Activated T-cell treated with anti-CD3 and anti-CD28 coated beads, Interleukin-2, amount 50 U/mL, for 72 hours (primary cell): Measurements from ENCODE around the gene HSPB6. TPM values are rescaled to one million over a fixed set of nuclear protein-coding genes. Genes with fewer than 3 reads are reported as not detected.
A peak's percentile ranks its signal among the peaks of the same experiment; 100 is the strongest.
"Not testable (repeated sequence)": the region's sequence is repeated elsewhere in the genome, so short reads cannot be mapped to it uniquely, and the experiment has no call there.

Source experiments
- ATAC-seq, 2 donors: fragments of 150-1000 bp; cut with Tn5 transposase; replicated peaks in 1 of 2; 2 replicates each; pipeline ENCODE4 v1.10.0; 2021; ENCODE audit warnings: moderate library complexity in 2 of 2, mild to moderate bottlenecking in 1 of 2
- DNase-seq, 2 donors: peaks; one replicate each; pipeline ENCODE4 v3.0.0; 2021 to 2022; ENCODE audit warnings: mixed read lengths in 1 of 2
- H3K27ac Mint-ChIP-seq: one replicate; pipeline ENCODE4 v1.8.0; 2022; ENCODE audit warnings: mild to moderate bottlenecking, moderate library complexity, mixed read lengths
- H3K27me3 Mint-ChIP-seq: one replicate; pipeline ENCODE4 v1.8.0; 2022; ENCODE audit warnings: low read depth, mixed read lengths
- H3K36me3 Mint-ChIP-seq, 2 donors: one replicate each; pipeline ENCODE4 v1.8.0; 2022; ENCODE audit warnings: mixed read lengths in 2 of 2, mild to moderate bottlenecking in 1 of 2; ENCODE audit not compliant: insufficient read depth in 2 of 2
- H3K4me1 Mint-ChIP-seq: one replicate; pipeline ENCODE4 v1.8.0; 2022; ENCODE audit warnings: low read depth, mixed read lengths
- H3K4me3 Mint-ChIP-seq, 2 donors: one replicate each; pipeline ENCODE4 v1.8.0; 2022; ENCODE audit warnings: mild to moderate bottlenecking in 2 of 2, mixed read lengths in 2 of 2, moderate library complexity in 2 of 2
- H3K9me3 Mint-ChIP-seq, 2 donors: one replicate each; pipeline ENCODE4 v1.8.0; 2022; ENCODE audit warnings: mixed read lengths in 2 of 2
- total RNA-seq, 2 donors: library from RNA; stranded (reverse); gene quantifications; one replicate each; pipeline ENCODE4 v1.2.3, GENCODE V29; 2022

The HSPB6 gene
- total RNA-seq, 2 donors from 2014 or later, result 1.4 to 2.4 TPM

DNA sequence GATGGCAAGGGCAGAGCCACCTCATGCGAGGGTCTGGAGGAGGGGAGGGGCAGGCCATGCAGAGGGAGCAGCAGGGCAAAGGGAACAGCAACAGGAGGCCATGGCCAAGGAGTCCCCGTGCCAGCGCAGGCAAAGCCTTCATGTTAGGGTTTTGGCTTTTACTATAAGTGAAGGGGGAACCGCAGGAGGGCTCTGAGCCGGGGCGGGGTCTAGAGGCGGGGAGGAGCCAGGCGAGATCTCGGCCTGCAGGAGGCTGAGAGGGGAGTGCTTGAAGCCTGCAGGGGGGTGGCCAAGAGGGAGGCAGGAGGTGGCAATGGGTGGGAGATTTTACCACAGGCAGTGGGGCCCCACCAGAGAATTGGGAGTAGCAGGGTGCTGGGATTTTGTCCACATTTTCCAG lies 24.8 kb upstream of the HSPB6 start:
- peaks cover 4% of the 10 kb centered on the region for H3K4me1 Mint-ChIP-seq
- H3K27ac Mint-ChIP-seq, result no peak overlapping the region
- ATAC-seq (no peak), DNase-seq (no peak)
- H3K36me3 Mint-ChIP-seq, result peaks cover 0 to 3% of the 10 kb centered on the region in 2 donors
- H3K27me3 Mint-ChIP-seq, result no peaks in the 10 kb centered on the region
- no peak overlapping the region for H3K4me3 Mint-ChIP-seq
- no peaks in the 10 kb centered on the region for H3K9me3 Mint-ChIP-seq

DNA sequence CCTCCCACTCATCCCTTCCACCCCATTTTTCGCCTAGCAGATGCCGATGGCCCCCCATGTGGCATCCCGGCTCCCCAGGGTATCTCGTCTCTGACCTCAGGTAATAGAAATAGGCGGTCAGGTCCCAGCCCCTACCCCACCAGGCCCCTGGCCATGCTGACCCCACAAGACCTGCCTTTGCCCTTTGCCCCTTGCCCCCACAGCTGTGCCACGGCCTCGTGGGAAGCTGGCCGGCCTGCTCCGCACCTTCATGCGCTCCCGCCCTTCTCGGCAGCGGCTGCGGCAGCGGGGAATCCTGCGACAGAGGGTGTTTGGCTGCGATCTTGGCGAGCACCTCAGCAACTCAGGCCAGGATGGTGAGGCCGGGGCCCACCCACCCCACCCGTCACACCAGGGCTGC lies 23.9 kb upstream of the HSPB6 start:
- Mint-ChIP-seq H3K4me3 (no peak overlapping the region), H3K4me1 (peaks cover 14% of the 10 kb centered on the region), H3K36me3 (peaks cover 0 to 3% of the 10 kb centered on the region in 2 donors), H3K9me3 (no peaks in the 10 kb centered on the region), H3K27me3 (no peaks in the 10 kb centered on the region), H3K27ac (no peak overlapping the region)
- ATAC-seq, result no peak
- no peak for DNase-seq

- H3K27me3 Mint-ChIP-seq, result no peaks in the 10 kb centered on the region
- ATAC-seq (no peak), DNase-seq (no peak)
- peaks cover 14% of the 10 kb centered on the region for H3K4me1 Mint-ChIP-seq
- peaks cover 0 to 3% of the 10 kb centered on the region in 2 donors for H3K36me3 Mint-ChIP-seq
- H3K27ac Mint-ChIP-seq, result no peak overlapping the region
- no peak overlapping the region for H3K4me3 Mint-ChIP-seq
- no peaks in the 10 kb centered on the region for H3K9me3 Mint-ChIP-seq
Measured at GRCh38 chr19:35780058-35780457, 23.2 kb upstream of the HSPB6 start.

DNA sequence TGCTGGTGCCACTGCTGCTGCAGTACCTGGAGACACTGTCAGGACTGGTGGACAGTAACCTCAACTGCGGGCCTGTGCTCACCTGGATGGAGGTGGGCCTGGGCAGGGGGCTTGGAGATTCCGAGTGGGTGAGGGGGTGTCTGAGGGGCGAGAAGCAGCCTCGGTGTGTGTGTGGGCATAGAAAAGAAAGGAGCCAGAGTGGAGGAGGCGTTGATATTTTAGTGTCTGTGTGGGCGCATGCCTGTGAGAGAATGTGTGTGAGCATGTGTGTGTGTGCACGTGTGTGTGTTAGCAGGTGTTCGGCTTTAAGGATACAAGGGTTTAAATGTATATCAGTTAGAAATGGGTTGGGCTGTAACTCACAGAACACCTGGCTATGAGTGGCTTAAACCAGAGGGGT lies 22.2 kb upstream of the HSPB6 start:
- ATAC-seq (no peak), DNase-seq (no peak)
- Mint-ChIP-seq H3K27ac (no peak overlapping the region), H3K9me3 (no peaks in the 10 kb centered on the region), H3K36me3 (peaks cover 0 to 3% of the 10 kb centered on the region in 2 donors), H3K4me3 (no peak overlapping the region), H3K27me3 (no peaks in the 10 kb centered on the region), H3K4me1 (peaks cover 21% of the 10 kb centered on the region)

- H3K27me3 Mint-ChIP-seq, result no peaks in the 10 kb centered on the region
- no peak overlapping the region for H3K27ac Mint-ChIP-seq
- H3K36me3 Mint-ChIP-seq, result peaks cover 0 to 3% of the 10 kb centered on the region in 2 donors
- no peak overlapping the region for H3K4me3 Mint-ChIP-seq
- peaks cover 21% of the 10 kb centered on the region for H3K4me1 Mint-ChIP-seq
- no peaks in the 10 kb centered on the region for H3K9me3 Mint-ChIP-seq
- ATAC-seq, result no peak
- no peak for DNase-seq
Measured at GRCh38 chr19:35777961-35778360, 21.1 kb upstream of the HSPB6 start.

GRCh38 chr19:35777086-35777841 lies 20.4 kb upstream of the HSPB6 start:
- Mint-ChIP-seq H3K27ac (no peak overlapping the region), H3K4me3 (peak overlapping the region; percentile 4 to 89), H3K9me3 (no peaks in the 10 kb centered on the region), H3K36me3 (no peaks in the 10 kb centered on the region), H3K4me1 (peaks cover 21% of the 10 kb centered on the region), H3K27me3 (no peaks in the 10 kb centered on the region)
- ATAC-seq, result no peak
- no peak for DNase-seq

DNA sequence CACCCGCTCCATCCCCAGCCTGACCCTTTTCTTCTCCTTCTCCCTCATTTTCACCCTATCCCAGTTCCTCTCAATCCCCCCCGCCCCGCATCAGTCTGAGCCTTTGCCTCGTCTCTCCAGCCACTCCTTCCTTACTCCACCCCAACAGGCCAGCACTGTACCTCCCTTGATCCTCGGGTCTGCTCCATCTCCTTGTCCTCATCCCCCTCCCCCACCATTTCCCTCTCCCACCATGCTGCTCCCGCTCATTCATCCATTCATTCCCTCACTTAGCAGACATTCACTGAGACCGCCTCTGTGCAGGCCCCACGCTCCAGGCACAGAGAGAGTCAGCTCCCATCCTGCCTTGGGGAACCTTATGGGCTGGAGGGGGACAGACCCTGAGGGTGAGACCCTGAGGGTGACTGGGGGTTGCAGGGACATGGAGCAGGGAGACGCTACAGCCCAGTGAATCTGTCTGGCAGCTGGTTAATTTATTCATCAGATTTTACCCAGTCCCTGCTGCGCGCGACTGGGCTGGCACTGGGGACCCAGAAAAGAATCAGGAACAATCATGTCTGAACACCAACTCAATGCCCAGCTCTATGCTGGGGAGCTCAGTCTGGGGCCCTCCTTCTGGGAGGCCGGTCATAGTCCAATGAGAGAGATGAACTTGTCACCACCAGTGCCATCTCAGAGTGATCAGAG lies 19.4 kb upstream of the HSPB6 start:
- no peaks in the 10 kb centered on the region for H3K9me3 Mint-ChIP-seq
- DNase-seq, result no peak
- H3K27ac Mint-ChIP-seq, result no peak overlapping the region
- no peaks in the 10 kb centered on the region for H3K36me3 Mint-ChIP-seq
- peaks cover 21% of the 10 kb centered on the region for H3K4me1 Mint-ChIP-seq
- H3K27me3 Mint-ChIP-seq, result no peaks in the 10 kb centered on the region
- no peak for ATAC-seq
- H3K4me3 Mint-ChIP-seq, result peak overlapping the region; percentile 89 to 95

- Mint-ChIP-seq H3K4me3 (peak within 1 kb of the TSS; percentile 89 to 95), H3K4me1 (peaks cover 21% of the 10 kb centered on the region), H3K9me3 (no peaks in the 10 kb centered on the region), H3K27me3 (no peaks in the 10 kb centered on the region), H3K27ac (peak within 1 kb of the TSS; percentile 90), H3K36me3 (no peaks in the 10 kb centered on the region)
- ATAC-seq, result peak; percentile 97
- peak; percentile 100 for DNase-seq
Measured at GRCh38 chr19:35775298-35776101, 18.7 kb upstream of the HSPB6 start, which contains the start of gene ARHGAP33. TSS of gene ARHGAP33 (plus strand) at chr19:35775564. CDS start at chr19:35775659, 95 bp downstream.

GRCh38 chr19:35775046-35775297 lies 18.1 kb upstream of the HSPB6 start:
- Mint-ChIP-seq H3K4me3 (peak overlapping the region; percentile 78 to 95), H3K9me3 (no peaks in the 10 kb centered on the region), H3K4me1 (peaks cover 21% of the 10 kb centered on the region), H3K27ac (peak overlapping the region; percentile 90), H3K36me3 (no peaks in the 10 kb centered on the region), H3K27me3 (no peaks in the 10 kb centered on the region)
- DNase-seq, result no peak
- peak; percentile 8 to 18 for ATAC-seq

GRCh38 chr19:35774274-35775045 lies 17.6 kb upstream of the HSPB6 start:
- Mint-ChIP-seq H3K4me1 (peaks cover 21% of the 10 kb centered on the region), H3K36me3 (no peaks in the 10 kb centered on the region), H3K27ac (peak overlapping the region; percentile 90), H3K4me3 (peak overlapping the region; percentile 78 to 95), H3K9me3 (no peaks in the 10 kb centered on the region), H3K27me3 (no peaks in the 10 kb centered on the region)
- DNase-seq (no peak), ATAC-seq (no peak)

DNA sequence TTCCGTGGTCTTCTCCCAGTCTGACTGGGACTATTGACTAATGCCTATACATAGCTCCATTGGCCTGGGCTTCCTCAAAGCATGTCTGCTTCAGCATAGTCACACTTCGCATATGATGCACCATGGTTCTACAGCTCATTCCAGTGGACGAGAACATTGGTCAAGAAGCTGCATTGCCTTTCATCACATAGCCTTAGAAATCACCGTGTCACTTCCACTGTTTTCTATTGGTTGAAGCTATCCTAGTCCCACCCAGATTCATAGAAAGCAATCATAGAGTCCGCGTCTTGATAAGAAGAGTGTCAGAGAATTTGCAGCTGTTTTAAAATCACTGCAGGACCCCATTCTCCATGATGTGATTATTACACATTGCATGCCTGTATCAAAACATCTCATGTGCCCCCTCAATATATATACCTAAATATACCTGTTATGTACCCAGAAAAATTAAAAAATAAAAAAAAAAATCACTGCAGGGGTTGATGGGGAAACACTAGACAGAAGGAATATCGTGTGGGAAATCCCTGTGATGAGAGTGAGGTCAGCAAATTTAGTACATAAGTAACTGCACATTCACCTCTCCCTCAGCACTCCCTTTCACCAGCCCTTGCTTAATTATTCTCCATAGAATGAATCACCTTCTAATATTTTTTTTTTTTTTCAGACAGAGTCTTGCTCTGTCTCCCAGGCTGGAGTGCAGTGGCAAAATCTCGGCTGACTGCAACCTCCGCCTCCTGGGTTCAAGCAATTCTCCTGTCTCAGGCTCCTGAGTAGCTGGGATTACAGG lies 16.4 kb upstream of the HSPB6 start:
- H3K9me3 Mint-ChIP-seq, result no peaks in the 10 kb centered on the region
- DNase-seq (no peak), ATAC-seq (no peak)
- H3K4me1 Mint-ChIP-seq, result peaks cover 21% of the 10 kb centered on the region
- peaks cover 4 to 5% of the 10 kb centered on the region in 2 donors for H3K36me3 Mint-ChIP-seq
- H3K27ac Mint-ChIP-seq, result no peak overlapping the region
- no peaks in the 10 kb centered on the region for H3K27me3 Mint-ChIP-seq
- H3K4me3 Mint-ChIP-seq, result no peak overlapping the region

DNA sequence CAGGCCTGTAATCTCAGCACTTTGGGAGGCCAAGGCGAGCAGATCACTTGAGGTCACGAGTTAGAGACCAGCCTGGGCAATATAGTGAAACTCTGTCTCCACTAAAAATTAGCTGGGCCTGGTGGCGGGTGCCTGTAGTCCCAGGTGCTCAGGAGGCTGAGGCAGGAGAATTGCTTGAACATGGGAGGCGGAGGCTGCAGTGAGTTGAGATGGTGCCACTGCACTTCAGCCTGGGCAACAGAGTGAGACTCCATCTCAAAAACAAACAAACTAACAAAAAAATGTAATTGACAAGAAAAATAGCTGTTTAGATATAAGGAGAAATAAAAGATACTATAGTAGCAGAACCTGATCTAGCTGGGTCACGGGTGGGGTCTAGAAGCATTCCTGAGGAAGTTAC lies 15.5 kb upstream of the HSPB6 start:
- not testable (repeated sequence) for ATAC-seq, H3K27me3 Mint-ChIP-seq, H3K36me3 Mint-ChIP-seq, DNase-seq, H3K9me3 Mint-ChIP-seq, H3K27ac Mint-ChIP-seq, H3K4me3 Mint-ChIP-seq
- H3K4me1 Mint-ChIP-seq, result peaks cover 21% of the 10 kb centered on the region
